WTC11 (cell line): Measurements from ENCODE around the gene COL5A1.

Experiments
- ATF1 ChIP-seq: sonication (generic); formaldehyde crosslinking; IDR thresholded peaks from 2 replicates; pipeline ENCODE4 v1.8.1; 2023; ENCODE audit warnings: mild to moderate bottlenecking, moderate library complexity, missing genetic modification reagents
- ELF4 ChIP-seq: sonication (generic); formaldehyde crosslinking; IDR thresholded peaks from 2 replicates; pipeline ENCODE4 v1.8.1; 2022; ENCODE audit warnings: low read depth, mild to moderate bottlenecking, moderate library complexity, missing genetic modification reagents
- FOXJ3 ChIP-seq: sonication (generic); formaldehyde crosslinking; IDR thresholded peaks from 2 replicates; pipeline ENCODE4 v1.9.0; 2021; ENCODE audit warnings: missing genetic modification reagents, mild to moderate bottlenecking, borderline replicate concordance
- KAT7 ChIP-seq: sonication (generic); formaldehyde crosslinking; IDR thresholded peaks from 2 replicates; pipeline ENCODE4 v1.8.1; 2023; ENCODE audit warnings: missing genetic modification reagents, mild to moderate bottlenecking, borderline replicate concordance
- TCF7 ChIP-seq: sonication (generic); formaldehyde crosslinking; IDR thresholded peaks from 2 replicates; pipeline ENCODE4 v1.8.0; 2022; ENCODE audit warnings: mild to moderate bottlenecking, low read depth, missing genetic modification reagents, moderate library complexity
- TF ChIP-seq, protein P1 (sequence below): fragments of 200-600 bp; IDR thresholded peaks from 2 replicates; pipeline ENCODE4 v1.8.0; 2022; ENCODE audit warnings: antibody characterized with exemption
- TF ChIP-seq, protein P2 (sequence below): sonication (generic); formaldehyde crosslinking; IDR thresholded peaks from 2 replicates; pipeline ENCODE4 v1.8.1; 2023; ENCODE audit warnings: mild to moderate bottlenecking, missing genetic modification reagents, moderate library complexity
- TF ChIP-seq, protein P3 (sequence below): sonication (generic); formaldehyde crosslinking; IDR thresholded peaks from 2 replicates; pipeline ENCODE4 v1.8.0; 2023; ENCODE audit warnings: mild to moderate bottlenecking, missing genetic modification reagents
- TF ChIP-seq, protein P4 (sequence below): sonication (generic); formaldehyde crosslinking; IDR thresholded peaks from 2 replicates; pipeline ENCODE4 v1.8.0; 2022; ENCODE audit warnings: mild to moderate bottlenecking, missing genetic modification reagents
- TF ChIP-seq, protein P5 (sequence below): sonication (generic); formaldehyde crosslinking; IDR thresholded peaks from 2 replicates; pipeline ENCODE4 v1.8.1; 2022; ENCODE audit warnings: low read depth, missing genetic modification reagents, borderline replicate concordance
- TF ChIP-seq, protein P6 (sequence below): sonication (generic); formaldehyde crosslinking; IDR thresholded peaks from 2 replicates; pipeline ENCODE4 v1.8.1; 2022; ENCODE audit warnings: missing genetic modification reagents, borderline replicate concordance
- TF ChIP-seq, protein P7 (sequence below): sonication (generic); formaldehyde crosslinking; IDR thresholded peaks from 2 replicates; pipeline ENCODE4 v1.8.1; 2023; ENCODE audit warnings: mild to moderate bottlenecking, moderate library complexity, missing genetic modification reagents

DNA sequence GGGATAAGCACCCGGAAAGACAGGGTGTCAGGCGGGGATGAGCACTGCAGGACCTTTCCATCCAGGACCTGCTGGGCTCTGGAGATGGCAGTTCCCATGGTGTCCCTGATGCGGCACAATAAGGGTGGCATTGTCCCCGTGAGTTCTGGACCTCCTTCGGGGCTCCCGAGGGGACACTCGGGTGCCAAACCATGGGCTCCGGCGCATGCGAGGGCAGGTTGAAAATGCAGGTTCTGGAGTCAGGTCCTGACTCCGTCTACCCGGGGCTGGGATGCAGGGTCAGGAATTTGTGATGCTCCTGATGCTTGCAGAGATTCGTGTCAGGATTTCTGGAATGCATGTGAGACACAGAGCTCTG is 239.7 kb downstream of the COL5A1 start:
- TF ChIP-seq, protein P1, sequence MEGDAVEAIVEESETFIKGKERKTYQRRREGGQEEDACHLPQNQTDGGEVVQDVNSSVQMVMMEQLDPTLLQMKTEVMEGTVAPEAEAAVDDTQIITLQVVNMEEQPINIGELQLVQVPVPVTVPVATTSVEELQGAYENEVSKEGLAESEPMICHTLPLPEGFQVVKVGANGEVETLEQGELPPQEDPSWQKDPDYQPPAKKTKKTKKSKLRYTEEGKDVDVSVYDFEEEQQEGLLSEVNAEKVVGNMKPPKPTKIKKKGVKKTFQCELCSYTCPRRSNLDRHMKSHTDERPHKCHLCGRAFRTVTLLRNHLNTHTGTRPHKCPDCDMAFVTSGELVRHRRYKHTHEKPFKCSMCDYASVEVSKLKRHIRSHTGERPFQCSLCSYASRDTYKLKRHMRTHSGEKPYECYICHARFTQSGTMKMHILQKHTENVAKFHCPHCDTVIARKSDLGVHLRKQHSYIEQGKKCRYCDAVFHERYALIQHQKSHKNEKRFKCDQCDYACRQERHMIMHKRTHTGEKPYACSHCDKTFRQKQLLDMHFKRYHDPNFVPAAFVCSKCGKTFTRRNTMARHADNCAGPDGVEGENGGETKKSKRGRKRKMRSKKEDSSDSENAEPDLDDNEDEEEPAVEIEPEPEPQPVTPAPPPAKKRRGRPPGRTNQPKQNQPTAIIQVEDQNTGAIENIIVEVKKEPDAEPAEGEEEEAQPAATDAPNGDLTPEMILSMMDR: no peak
- TF ChIP-seq FOXJ3 (CRISPR knock-in tag) (no peak), KAT7 (CRISPR knock-in tag) (no peak), ELF4 (CRISPR knock-in tag) (no peak), TCF7 (CRISPR knock-in tag) (no peak), ATF1 (CRISPR knock-in tag) (no peak)
- TF ChIP-seq, protein P2, sequence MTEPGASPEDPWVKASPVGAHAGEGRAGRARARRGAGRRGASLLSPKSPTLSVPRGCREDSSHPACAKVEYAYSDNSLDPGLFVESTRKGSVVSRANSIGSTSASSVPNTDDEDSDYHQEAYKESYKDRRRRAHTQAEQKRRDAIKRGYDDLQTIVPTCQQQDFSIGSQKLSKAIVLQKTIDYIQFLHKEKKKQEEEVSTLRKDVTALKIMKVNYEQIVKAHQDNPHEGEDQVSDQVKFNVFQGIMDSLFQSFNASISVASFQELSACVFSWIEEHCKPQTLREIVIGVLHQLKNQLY (CRISPR knock-in tag): no peak
- TF ChIP-seq, protein P3, sequence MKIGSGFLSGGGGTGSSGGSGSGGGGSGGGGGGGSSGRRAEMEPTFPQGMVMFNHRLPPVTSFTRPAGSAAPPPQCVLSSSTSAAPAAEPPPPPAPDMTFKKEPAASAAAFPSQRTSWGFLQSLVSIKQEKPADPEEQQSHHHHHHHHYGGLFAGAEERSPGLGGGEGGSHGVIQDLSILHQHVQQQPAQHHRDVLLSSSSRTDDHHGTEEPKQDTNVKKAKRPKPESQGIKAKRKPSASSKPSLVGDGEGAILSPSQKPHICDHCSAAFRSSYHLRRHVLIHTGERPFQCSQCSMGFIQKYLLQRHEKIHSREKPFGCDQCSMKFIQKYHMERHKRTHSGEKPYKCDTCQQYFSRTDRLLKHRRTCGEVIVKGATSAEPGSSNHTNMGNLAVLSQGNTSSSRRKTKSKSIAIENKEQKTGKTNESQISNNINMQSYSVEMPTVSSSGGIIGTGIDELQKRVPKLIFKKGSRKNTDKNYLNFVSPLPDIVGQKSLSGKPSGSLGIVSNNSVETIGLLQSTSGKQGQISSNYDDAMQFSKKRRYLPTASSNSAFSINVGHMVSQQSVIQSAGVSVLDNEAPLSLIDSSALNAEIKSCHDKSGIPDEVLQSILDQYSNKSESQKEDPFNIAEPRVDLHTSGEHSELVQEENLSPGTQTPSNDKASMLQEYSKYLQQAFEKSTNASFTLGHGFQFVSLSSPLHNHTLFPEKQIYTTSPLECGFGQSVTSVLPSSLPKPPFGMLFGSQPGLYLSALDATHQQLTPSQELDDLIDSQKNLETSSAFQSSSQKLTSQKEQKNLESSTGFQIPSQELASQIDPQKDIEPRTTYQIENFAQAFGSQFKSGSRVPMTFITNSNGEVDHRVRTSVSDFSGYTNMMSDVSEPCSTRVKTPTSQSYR: no peak
- TF ChIP-seq, protein P4, sequence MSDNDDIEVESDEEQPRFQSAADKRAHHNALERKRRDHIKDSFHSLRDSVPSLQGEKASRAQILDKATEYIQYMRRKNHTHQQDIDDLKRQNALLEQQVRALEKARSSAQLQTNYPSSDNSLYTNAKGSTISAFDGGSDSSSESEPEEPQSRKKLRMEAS (CRISPR knock-in tag): no peak
- TF ChIP-seq, protein P5, sequence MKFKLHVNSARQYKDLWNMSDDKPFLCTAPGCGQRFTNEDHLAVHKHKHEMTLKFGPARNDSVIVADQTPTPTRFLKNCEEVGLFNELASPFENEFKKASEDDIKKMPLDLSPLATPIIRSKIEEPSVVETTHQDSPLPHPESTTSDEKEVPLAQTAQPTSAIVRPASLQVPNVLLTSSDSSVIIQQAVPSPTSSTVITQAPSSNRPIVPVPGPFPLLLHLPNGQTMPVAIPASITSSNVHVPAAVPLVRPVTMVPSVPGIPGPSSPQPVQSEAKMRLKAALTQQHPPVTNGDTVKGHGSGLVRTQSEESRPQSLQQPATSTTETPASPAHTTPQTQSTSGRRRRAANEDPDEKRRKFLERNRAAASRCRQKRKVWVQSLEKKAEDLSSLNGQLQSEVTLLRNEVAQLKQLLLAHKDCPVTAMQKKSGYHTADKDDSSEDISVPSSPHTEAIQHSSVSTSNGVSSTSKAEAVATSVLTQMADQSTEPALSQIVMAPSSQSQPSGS (CRISPR knock-in tag): no peak
- TF ChIP-seq, protein P6, sequence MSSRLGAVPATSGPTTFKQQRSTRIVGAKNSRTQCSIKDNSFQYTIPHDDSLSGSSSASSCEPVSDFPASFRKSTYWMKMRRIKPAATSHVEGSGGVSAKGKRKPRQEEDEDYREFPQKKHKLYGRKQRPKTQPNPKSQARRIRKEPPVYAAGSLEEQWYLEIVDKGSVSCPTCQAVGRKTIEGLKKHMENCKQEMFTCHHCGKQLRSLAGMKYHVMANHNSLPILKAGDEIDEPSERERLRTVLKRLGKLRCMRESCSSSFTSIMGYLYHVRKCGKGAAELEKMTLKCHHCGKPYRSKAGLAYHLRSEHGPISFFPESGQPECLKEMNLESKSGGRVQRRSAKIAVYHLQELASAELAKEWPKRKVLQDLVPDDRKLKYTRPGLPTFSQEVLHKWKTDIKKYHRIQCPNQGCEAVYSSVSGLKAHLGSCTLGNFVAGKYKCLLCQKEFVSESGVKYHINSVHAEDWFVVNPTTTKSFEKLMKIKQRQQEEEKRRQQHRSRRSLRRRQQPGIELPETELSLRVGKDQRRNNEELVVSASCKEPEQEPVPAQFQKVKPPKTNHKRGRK: no peak
- TF ChIP-seq, protein P7, sequence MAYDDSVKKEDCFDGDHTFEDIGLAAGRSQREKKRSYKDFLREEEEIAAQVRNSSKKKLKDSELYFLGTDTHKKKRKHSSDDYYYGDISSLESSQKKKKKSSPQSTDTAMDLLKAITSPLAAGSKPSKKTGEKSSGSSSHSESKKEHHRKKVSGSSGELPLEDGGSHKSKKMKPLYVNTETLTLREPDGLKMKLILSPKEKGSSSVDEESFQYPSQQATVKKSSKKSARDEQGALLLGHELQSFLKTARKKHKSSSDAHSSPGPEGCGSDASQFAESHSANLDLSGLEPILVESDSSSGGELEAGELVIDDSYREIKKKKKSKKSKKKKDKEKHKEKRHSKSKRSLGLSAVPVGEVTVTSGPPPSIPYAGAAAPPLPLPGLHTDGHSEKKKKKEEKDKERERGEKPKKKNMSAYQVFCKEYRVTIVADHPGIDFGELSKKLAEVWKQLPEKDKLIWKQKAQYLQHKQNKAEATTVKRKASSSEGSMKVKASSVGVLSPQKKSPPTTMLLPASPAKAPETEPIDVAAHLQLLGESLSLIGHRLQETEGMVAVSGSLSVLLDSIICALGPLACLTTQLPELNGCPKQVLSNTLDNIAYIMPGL: no peak
